Activated CD4-positive, alpha-beta T cell treated with anti-CD3 and anti-CD28 coated beads, Interleukin-2, amount 50 U/mL, for 48 hours (primary cell): ENCODE data around the gene MAPKAPK2.
"Not testable (repeated sequence)": the region's sequence is repeated elsewhere in the genome, so short reads cannot be mapped to it uniquely, and the experiment has no call there.

Source experiments
- DNase-seq, 2 experiments: peaks; one replicate each; pipeline ENCODE4 v3.0.0-alpha.2; 2020

MAPKAPK2 gene

DNA sequence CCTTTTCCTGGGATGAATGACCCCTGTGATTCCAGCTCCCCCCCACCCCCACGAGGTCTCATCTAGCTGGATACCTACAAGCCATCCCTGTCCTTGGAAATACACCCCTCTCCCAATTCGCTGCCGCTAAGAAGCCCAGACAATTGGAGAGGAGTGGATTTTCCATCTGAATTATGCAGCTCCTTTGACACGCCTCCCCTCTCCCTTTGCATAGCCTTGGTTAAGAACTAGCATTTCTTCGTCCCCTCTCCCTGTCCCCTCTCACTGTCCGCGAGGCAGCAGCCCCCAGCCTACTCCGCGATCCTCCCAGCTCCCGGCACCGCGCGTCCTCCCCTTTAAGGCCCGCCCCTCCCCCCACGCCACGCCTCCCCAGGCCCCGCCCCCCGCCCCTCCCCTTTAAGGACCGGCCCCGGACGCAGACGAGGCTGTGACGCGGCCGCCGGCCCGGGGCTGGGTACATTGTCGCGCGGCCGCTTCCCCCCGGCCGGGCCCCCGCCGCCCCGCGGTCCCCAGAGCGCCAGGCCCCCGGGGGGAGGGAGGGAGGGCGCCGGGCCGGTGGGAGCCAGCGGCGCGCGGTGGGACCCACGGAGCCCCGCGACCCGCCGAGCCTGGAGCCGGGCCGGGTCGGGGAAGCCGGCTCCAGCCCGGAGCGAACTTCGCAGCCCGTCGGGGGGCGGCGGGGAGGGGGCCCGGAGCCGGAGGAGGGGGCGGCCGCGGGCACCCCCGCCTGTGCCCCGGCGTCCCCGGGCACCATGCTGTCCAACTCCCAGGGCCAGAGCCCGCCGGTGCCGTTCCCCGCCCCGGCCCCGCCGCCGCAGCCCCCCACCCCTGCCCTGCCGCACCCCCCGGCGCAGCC is at the start of gene MAPKAPK2:
Gene MAPKAPK2, plus strand, starts transcription at position 428 of the 856 bp plus-strand sequence. Its CDS starts 325 bp downstream, at position 753.
- peak; percentile 74 for DNase-seq

GRCh38 chr1:206635080-206635977 is 49.4 kb upstream of the MAPKAPK2 start, which contains the start of gene DYRK3:
DYRK3 (plus strand) TSS chr1:206635536; CDS start chr1:206635704, 168 bp downstream.
- peak; percentile 94 to 96 for DNase-seq

GRCh38 chr1:206635978-206636345 is 48.7 kb upstream of the MAPKAPK2 start:
- DNase-seq = no peak

DNA sequence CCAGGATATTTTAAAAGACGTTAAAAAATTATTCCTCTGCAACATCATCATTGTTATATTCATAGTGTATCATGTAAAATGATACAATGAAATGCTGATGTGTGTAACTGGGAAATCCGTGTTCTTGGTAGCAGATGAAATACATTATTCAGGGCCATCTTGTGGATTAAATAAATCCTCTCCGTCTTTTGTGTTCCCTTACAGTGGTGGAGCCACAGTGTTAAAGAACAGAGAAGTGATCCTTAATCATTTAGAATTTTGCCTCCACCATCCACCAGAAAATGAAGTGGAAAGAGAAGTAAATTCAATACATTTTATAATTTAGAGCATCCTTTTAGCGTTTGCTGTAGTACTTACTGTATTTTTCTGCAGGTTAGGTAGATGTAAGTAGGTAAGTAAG is 48.0 kb upstream of the MAPKAPK2 start:
- DNase-seq = no peak

DNA sequence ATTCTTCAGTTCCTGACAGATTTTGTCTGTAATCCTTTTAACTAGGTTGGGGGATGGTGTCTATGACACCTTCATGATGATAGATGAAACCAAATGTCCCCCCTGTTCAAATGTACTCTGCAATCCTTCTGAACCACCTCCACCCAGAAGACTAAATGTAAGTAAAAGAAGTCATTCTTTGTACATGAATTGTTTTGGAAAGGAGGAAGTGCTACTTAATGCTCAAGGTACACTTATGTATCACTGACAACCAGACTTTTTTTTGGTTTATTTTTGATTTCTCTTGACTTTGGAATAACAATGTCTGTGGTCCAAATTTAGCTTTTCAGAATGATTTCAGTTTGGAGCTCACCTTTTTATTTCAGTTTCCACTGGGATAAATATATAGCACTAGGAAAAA is 47.1 kb upstream of the MAPKAPK2 start:
- no peak for DNase-seq

DNA sequence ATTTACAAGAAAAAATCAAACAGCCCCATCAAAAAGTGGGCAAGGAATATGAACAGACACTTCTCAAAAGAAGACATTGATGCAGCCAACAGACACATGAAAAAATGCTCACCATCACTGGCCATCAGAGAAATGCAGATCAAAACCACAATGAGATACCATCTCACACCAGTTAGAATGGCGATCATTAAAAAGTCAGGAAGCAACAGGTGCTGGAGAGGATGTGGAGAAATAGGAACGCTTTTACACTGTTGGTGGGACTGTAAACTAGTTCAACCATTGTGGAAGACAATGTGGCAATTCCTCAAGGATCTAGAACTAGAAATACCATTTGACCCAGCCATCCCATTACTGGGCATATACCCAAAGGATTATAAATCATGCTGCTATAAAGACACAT is 42.6 kb upstream of the MAPKAPK2 start:
- not testable (repeated sequence) for DNase-seq

DNA sequence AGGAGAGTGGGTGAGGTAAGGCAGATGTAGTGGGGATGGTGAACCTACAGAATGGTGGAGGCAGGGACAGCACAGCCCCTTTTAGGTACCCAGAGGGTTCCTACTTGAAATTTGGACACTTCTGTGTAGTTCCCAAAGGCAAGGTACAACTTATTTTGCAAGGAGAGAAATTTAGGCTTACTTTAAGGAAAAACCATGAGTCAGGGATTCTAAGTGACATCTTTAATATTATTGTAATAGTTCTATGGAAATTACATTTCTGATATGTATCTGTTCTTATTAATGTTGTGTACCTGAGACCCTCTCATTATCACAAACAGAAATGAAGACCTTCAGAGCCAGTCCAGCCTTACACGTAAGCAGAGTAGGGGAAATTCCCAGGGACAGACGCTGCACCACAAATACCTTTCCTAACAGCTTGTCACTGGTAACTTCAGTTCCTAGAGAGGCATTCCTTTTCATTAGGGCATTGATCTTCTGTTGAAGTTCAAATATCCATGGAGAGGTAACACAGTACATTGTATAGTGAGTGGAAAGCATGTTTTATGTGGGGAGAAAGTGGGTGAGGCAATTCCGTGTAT is 41.5 kb upstream of the MAPKAPK2 start:
- no peak for DNase-seq

GRCh38 chr1:206646504-206646903 is 38.2 kb upstream of the MAPKAPK2 start:
- DNase-seq = no peak

- DNase-seq = no peak
Observed at GRCh38 chr1:206647224-206647623, 37.5 kb upstream of the MAPKAPK2 start.

GRCh38 chr1:206649261-206649921 is 35.3 kb upstream of the MAPKAPK2 start:
- DNase-seq = no peak

DNA sequence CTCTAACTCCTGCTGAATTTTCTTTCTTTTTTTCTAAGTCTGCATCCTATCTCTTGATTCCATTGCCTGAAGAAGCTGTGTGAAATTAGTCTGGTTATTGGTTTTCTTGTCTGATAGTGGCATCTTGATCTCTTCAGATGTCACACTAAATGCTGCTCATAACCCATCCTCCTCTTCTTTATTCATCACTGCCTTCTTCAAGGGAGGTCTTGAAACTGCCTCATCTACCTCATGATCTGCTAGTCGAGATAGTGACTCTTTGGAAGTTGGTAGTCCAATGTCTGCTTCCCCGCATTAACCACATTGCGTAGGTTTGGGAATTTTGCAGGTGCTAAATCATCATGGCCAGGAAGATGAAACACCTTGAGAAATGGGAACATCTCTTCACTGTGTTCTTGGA is 33.7 kb upstream of the MAPKAPK2 start:
- no peak for DNase-seq

DNA sequence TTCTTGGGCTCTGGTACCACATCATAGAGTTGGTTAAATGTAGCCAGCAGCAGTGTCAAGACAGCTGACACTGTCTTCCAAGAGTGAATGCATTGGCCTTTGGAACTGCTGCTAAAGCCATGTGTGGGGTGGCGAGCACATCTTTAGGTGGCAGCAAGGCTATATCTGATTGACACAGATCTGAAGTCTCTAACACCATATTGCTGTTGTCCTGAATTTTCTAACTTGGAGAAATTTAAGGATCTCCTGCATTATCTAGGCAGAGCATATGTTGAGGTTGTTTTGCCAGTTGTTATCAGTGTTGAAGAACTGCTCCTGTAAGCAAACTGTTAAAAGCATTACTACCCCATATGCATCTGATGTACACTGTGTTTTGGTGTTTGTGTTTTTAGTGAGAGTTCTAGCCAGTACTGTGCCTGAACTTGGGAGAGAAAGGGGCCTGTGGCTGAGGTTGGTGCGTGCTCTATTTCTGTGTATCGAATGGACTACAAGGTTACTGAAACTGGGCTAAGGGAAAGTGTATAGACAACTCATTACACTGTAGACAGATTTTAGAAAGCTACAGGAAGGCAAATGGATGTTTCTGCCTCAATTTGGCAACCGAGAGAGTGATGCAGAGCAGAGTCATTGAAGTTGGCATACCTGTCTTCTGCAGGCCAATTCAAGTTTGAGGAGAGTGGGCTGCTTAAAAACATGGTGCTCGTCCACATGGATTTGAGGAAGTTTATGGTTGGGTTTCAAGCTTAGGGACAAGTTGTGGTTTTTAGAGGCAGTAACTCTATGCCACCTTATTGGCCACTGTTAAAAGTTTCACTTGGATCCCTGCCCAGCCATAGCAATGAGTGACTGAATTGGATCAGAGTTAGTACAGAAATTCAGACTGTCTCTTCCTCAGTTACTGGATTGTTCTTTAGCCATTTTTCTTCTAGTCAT is 32.5 kb upstream of the MAPKAPK2 start:
- DNase-seq = no peak

DNA sequence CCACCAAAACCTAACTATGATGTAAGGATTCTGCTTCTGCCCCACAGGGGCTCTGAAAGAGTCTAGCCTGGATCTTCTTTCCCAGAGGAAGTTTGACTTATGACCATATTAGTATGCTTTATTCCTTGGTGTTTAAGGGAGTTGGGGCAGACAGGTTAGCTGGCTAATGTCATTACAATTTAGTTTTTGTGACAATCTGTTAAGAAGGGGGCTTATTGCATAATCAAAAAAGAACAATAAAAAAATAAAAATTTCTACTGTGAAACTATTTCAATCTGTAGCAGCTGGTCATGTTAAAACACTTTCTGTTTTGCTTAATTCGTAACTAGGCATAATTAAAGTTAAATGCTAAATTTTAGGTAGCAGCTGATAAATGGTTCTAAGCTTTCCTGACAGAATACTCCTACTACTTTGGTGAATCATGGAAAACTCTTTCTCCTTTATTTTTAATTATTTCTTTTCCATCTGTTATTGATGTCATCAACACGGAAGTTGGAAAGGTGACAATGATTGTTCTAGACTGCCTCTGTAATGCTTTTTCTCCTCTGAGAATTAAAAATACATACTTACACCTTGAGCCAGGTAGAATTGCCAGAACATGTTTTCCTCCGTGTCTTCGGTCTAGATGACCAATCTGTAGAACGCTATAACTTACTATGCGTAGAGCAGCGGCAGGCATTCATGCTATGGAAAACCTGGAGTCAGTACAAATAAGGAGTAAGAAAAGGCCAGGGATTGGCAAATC is 30.8 kb upstream of the MAPKAPK2 start:
- DNase-seq = no peak

DNA sequence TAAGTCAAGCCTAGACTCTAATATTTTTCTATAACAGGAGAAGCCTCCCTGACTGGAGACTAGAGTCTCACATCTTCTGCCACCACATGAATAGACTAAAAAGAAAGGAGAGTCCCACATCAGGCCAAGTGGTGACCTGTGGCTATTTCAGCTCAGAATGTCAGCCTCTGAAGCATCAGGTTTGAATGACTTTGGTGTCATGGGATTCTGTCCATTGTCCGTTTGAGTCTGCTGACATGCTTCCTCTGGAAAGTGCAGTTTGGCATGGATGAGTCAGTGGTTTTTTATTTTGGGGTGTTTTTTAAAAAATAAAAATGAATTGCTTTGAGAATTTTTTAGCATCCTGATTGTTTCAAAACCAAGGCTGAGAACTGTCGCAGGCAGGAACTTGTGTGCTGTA is 29.9 kb upstream of the MAPKAPK2 start:
- no peak for DNase-seq

DNA sequence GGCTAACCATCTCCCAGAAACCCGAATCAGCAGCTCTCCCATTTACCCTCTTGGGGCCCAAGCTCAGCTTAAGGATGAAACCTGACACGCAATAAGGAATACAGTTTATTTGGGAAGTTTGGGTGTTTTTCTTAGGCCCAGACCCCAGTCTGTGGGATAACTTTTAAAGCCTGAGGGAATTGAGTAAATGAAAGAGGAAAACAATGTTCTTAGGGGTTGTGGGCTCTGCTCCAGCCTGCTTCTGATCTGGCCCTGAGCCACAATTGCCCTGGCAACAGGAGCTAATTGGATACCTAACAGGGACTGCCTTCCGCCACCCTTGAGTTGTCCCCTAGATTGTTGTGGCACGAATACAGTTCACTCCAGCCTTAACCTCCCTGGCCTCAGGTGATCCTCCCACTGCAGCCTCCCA is 29.2 kb upstream of the MAPKAPK2 start:
- DNase-seq = no peak

GRCh38 chr1:206656936-206657335 is 27.8 kb upstream of the MAPKAPK2 start:
- DNase-seq = no peak

- DNase-seq = no peak
Observed at GRCh38 chr1:206657751-206658150, 27.0 kb upstream of the MAPKAPK2 start.

DNA sequence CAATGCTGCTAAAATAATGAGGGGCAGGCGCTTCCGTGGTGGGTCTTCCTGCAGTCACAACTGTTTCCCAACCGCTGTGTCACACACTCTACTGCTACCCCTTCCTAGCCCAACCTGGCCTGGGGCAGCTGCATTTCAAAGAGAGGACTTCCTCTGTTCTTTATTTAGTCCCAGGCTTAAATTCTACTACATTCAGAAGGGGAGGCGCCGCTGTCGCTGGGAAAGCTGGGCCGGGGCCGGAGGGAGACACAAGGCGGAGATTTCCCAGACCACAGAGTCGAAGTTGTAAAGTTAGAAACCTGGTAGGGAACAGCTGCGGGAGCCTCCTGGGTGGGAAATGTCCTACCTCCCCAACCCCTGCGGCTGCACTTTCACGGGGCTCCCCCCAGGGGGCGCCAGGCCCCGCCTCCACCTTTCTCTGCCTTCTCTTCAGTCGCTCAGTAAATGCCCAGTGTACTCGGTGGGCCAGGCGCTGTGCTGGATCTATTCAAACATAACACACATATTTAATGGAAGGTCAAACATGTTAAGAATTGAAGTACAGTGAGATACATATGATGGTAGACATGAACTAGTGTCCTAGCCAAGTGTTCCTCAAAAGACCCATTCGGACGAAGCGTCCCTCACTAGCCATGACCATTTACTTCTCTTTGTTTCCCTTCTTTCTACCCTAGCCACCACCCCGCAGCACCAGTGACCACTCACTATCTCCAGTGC is 26.3 kb upstream of the MAPKAPK2 start:
- peak; percentile 60 to 69 for DNase-seq

DNA sequence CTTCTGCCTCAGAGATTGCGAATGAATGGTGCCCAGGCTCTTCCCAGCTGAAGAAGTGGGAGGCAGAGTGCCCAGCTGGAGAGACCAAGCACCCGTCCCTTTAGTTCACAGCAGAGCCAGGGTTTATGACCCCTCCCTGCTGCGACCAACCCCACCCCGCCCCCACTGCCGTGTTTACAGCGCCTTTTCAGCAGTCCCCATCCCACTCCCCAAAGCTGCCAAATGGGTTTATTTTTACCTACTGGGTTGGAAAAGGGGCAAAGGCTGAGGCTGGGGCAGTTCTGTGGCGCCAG is 25.8 kb upstream of the MAPKAPK2 start:
- DNase-seq = no peak

DNA sequence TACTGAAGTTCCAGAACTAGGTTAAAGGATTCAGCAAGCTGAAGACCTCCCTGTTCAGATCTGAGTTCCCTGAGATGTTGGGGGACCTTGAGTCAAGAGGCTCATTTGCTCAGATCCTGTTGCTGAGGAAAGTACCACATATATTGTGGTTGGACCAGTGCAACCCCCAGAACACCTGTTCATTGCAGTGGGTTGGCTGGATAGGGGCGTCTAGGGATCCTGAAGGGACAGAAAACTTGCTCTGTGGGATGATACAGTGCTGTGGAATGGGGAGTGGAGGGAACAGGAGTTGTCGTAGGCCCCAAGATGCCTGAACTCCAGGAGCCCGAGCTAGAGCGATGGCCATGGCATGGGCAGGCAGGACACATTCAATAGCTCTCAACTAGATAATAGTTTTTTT is 24.6 kb upstream of the MAPKAPK2 start:
- DNase-seq = no peak
